ENCODE measurements around the gene STARD6. TPM values are rescaled to one million over a fixed set of nuclear protein-coding genes. Genes with fewer than 3 reads are reported as not detected.
"Not testable (repeated sequence)": the region's sequence is repeated elsewhere in the genome, so short reads cannot be mapped to it uniquely, and the experiment has no call there.

STARD6 gene
- total and polyA plus RNA-seq, 8 donors: 0.42 to 0.43 TPM; not detected in 6

GRCh38 chr18:54323970-54324369 lies 33.7 kb downstream of the STARD6 start:
- ATAC-seq: no peak

GRCh38 chr18:54323561-54323960 lies 34.1 kb downstream of the STARD6 start:
- no peak for ATAC-seq
- H3K9me3 ChIP-seq: no peaks in the 10 kb centered on the region
- DNase-seq: no peak
- no peaks in the 10 kb centered on the region for H3K4me1 ChIP-seq
- H3K27me3 ChIP-seq: no peaks in the 10 kb centered on the region
- no peak overlapping the region for H3K27ac ChIP-seq
- H3K4me3 ChIP-seq: no peak overlapping the region
- intact Hi-C loops (cut with DNase I): no loop called here
- H3K36me3 ChIP-seq: no peaks in the 10 kb centered on the region
- TF ChIP-seq CTCF (IDR thresholded peaks at IDR 0.05): no peak

More at GRCh38 chr18:54323970-54324369, 33.7 kb downstream of the STARD6 start:
- H3K36me3 ChIP-seq: no peaks in the 10 kb centered on the region
- no peak overlapping the region for H3K4me3 ChIP-seq
- TF ChIP-seq CTCF (IDR thresholded peaks at IDR 0.05): no peak
- intact Hi-C loops (cut with DNase I): no loop called here
- H3K9me3 ChIP-seq: no peaks in the 10 kb centered on the region
- H3K27me3 ChIP-seq: no peaks in the 10 kb centered on the region
- no peak overlapping the region for H3K27ac ChIP-seq
- H3K4me1 ChIP-seq: no peaks in the 10 kb centered on the region
- DNase-seq: no peak

GRCh38 chr18:54316071-54316820 lies 41.4 kb downstream of the STARD6 start:
- H3K27ac ChIP-seq: no peak overlapping the region
- no peaks in the 10 kb centered on the region for H3K36me3 ChIP-seq

GRCh38 chr18:54309564-54309963 lies 48.1 kb downstream of the STARD6 start:
- intact Hi-C loops (cut with DNase I): not testable (repeated sequence)

More at GRCh38 chr18:54316071-54316820, 41.4 kb downstream of the STARD6 start:
- H3K4me1 ChIP-seq: no peaks in the 10 kb centered on the region
- H3K9me3 ChIP-seq: no peaks in the 10 kb centered on the region
- H3K4me3 ChIP-seq: no peak overlapping the region
- ATAC-seq (no peak), DNase-seq (no peak)
- intact Hi-C loops (cut with DNase I): no loop called here
- H3K27me3 ChIP-seq: no peaks in the 10 kb centered on the region
- TF ChIP-seq CTCF (IDR thresholded peaks at IDR 0.05): no peak

GRCh38 chr18:54303408-54303807 lies 54.2 kb downstream of the STARD6 start:
- no peak for TF ChIP-seq CTCF (IDR thresholded peaks at IDR 0.05)
- Histone ChIP-seq H3K4me1 (no peaks in the 10 kb centered on the region), H3K9me3 (peaks cover 0 to 22% of the 10 kb centered on the region in 2 donors), H3K27me3 (no peaks in the 10 kb centered on the region), H3K27ac (no peak overlapping the region), H3K36me3 (no peaks in the 10 kb centered on the region), H3K4me3 (no peak overlapping the region)
- ATAC-seq (no peak), DNase-seq (no peak)
- intact Hi-C loops (cut with DNase I): no loop called here

More at GRCh38 chr18:54309564-54309963, 48.1 kb downstream of the STARD6 start:
- not testable (repeated sequence) for H3K4me3 ChIP-seq, H3K27ac ChIP-seq, H3K4me1 ChIP-seq, H3K27me3 ChIP-seq, DNase-seq, H3K9me3 ChIP-seq, H3K36me3 ChIP-seq, ATAC-seq

GRCh38 chr18:54298991-54299390 lies 58.7 kb downstream of the STARD6 start:
- intact Hi-C loops (cut with DNase I); H3K27me3 ChIP-seq: not testable (repeated sequence)
- H3K36me3 ChIP-seq: peaks cover 0 to 15% of the 10 kb centered on the region in 2 donors

More at GRCh38 chr18:54298991-54299390, 58.7 kb downstream of the STARD6 start:
- not testable (repeated sequence) for H3K27ac ChIP-seq, ATAC-seq, H3K4me1 ChIP-seq, H3K4me3 ChIP-seq
- peaks cover 0 to 22% of the 10 kb centered on the region in 2 donors for H3K9me3 ChIP-seq
- DNase-seq: peak in 1 of 4 donors; percentile 62
